Mammary epithelial cell (primary cell): ENCODE data around the gene AUTS2.

Experiments used
- EZH2 ChIP-seq: IDR thresholded peaks from 2 replicates; pipeline ENCODE4 v1.6.1; 2012; ENCODE audit warnings: low read length, inconsistent platforms, borderline replicate concordance
- TF ChIP-seq, protein P1 (sequence below), 2 donors: IDR thresholded peaks in 1 of 2; conservative IDR thresholded peaks in 1 of 2; 2 replicates each; pipeline ENCODE4 v1.5.1; 2011 to 2012; ENCODE audit warnings: inconsistent platforms in 2 of 2, low read length in 2 of 2, mild to moderate bottlenecking in 2 of 2, control low read depth in 1 of 2, low read depth in 1 of 2; ENCODE audit not compliant: insufficient read depth in 1 of 2; ENCODE audit errors: extremely low read depth in 1 of 2

- TF ChIP-seq, protein P1, sequence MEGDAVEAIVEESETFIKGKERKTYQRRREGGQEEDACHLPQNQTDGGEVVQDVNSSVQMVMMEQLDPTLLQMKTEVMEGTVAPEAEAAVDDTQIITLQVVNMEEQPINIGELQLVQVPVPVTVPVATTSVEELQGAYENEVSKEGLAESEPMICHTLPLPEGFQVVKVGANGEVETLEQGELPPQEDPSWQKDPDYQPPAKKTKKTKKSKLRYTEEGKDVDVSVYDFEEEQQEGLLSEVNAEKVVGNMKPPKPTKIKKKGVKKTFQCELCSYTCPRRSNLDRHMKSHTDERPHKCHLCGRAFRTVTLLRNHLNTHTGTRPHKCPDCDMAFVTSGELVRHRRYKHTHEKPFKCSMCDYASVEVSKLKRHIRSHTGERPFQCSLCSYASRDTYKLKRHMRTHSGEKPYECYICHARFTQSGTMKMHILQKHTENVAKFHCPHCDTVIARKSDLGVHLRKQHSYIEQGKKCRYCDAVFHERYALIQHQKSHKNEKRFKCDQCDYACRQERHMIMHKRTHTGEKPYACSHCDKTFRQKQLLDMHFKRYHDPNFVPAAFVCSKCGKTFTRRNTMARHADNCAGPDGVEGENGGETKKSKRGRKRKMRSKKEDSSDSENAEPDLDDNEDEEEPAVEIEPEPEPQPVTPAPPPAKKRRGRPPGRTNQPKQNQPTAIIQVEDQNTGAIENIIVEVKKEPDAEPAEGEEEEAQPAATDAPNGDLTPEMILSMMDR (conservative IDR thresholded peaks at IDR 0.05 in 1 of 2, IDR thresholded peaks at IDR 0.05 in 1 of 2; ENCODE audit: extremely low read depth in 1 of 2, insufficient read depth in 1 of 2, low read depth in 1 of 2, low read length in 2 of 2): no peak
- no peak for TF ChIP-seq EZH2
These were observed 619.3 kb downstream of the AUTS2 start for GRCh38 chr7:70217571-70217970.
